ENCODE results near the gene PARP15. TPM values are rescaled to one million over a fixed set of nuclear protein-coding genes. Genes with fewer than 3 reads are reported as not detected.

The PARP15 gene
- total RNA-seq, 1 donor from 2014 or later = 0.09 TPM

- no peak for FAIRE-seq
Observed at GRCh38 chr3:122674339-122674738, 96.9 kb downstream of the PARP15 start.

GRCh38 chr3:122676759-122677158, 99.3 kb downstream of the PARP15 start:
- Histone ChIP-seq H3K4me2 (ENCODE audit: low read length) (no peak overlapping the region), H3K9ac (ENCODE audit: low read length) (no peak overlapping the region), H2AFZ (ENCODE audit: low read depth, low read length) (no peak overlapping the region), H3K4me3 (ENCODE audit: insufficient read depth, low read depth, low read length) (no peak overlapping the region), H3K27me3 (ENCODE audit: insufficient read depth, low read length) (no peaks in the 10 kb centered on the region), H3K79me2 (ENCODE audit: insufficient read depth, low read length) (peaks cover 4% of the 10 kb centered on the region), H3K27ac (ENCODE audit: low read depth, low read length) (no peak overlapping the region), H3K4me1 (ENCODE audit: insufficient read depth, low read length) (peaks cover 26% of the 10 kb centered on the region), H3K9me3 (ENCODE audit: insufficient read depth, low read depth, low read length) (no peaks in the 10 kb centered on the region), H3K36me3 (ENCODE audit: insufficient read depth, low read length) (no peaks in the 10 kb centered on the region), H4K20me1 (ENCODE audit: insufficient read depth, low read length) (no peaks in the 10 kb centered on the region)
- Mint-ChIP-seq H3K27ac (ENCODE audit: unreplicated experiment) (no peak overlapping the region), H3K4me1 (ENCODE audit: low read depth, unreplicated experiment) (peaks cover 20% of the 10 kb centered on the region), H3K36me3 (ENCODE audit: low read depth, unreplicated experiment) (peaks cover 5% of the 10 kb centered on the region), H3K4me3 (ENCODE audit: unreplicated experiment) (no peak overlapping the region), H3K27me3 (ENCODE audit: low read depth, unreplicated experiment) (no peaks in the 10 kb centered on the region), H3K9me3 (ENCODE audit: unreplicated experiment) (no peaks in the 10 kb centered on the region)
- DNase-seq (ENCODE audit: low read depth) (peak; percentile 48), FAIRE-seq (no peak)
- TF ChIP-seq EZH2 (IDR thresholded peaks at IDR 0.05; ENCODE audit: insufficient read depth, low read length) (no peak), CTCF (IDR thresholded peaks at IDR 0.05; ENCODE audit: insufficient read depth, low read depth, low read length) (no peak)

More at GRCh38 chr3:122674339-122674738, 96.9 kb downstream of the PARP15 start:
- no peaks in the 10 kb centered on the region for H3K27me3 ChIP-seq (ENCODE audit: insufficient read depth, low read length)
- Mint-ChIP-seq H3K27me3 (ENCODE audit: low read depth, unreplicated experiment) (no peaks in the 10 kb centered on the region), H3K9me3 (ENCODE audit: unreplicated experiment) (no peaks in the 10 kb centered on the region), H3K36me3 (ENCODE audit: low read depth, unreplicated experiment) (no peaks in the 10 kb centered on the region), H3K4me1 (ENCODE audit: low read depth, unreplicated experiment) (peaks cover 16% of the 10 kb centered on the region), H3K4me3 (ENCODE audit: unreplicated experiment) (no peak overlapping the region), H3K27ac (ENCODE audit: unreplicated experiment) (no peak overlapping the region)
- H3K79me2 ChIP-seq (ENCODE audit: insufficient read depth, low read length) = no peaks in the 10 kb centered on the region
- no peak overlapping the region for H2AFZ ChIP-seq (ENCODE audit: low read depth, low read length)
- DNase-seq (ENCODE audit: low read depth) = no peak
- peaks cover 11% of the 10 kb centered on the region for H3K4me1 ChIP-seq (ENCODE audit: insufficient read depth, low read length)
- TF ChIP-seq EZH2 (IDR thresholded peaks at IDR 0.05; ENCODE audit: insufficient read depth, low read length) = no peak
- TF ChIP-seq CTCF (IDR thresholded peaks at IDR 0.05; ENCODE audit: insufficient read depth, low read depth, low read length) = no peak
- H3K36me3 ChIP-seq (ENCODE audit: insufficient read depth, low read length) = no peaks in the 10 kb centered on the region
- H3K4me2 ChIP-seq (ENCODE audit: low read length) = no peak overlapping the region
- H3K9me3 ChIP-seq (ENCODE audit: insufficient read depth, low read depth, low read length) = no peaks in the 10 kb centered on the region
- H4K20me1 ChIP-seq (ENCODE audit: insufficient read depth, low read length) = no peaks in the 10 kb centered on the region
- no peak overlapping the region for H3K4me3 ChIP-seq (ENCODE audit: insufficient read depth, low read depth, low read length)
- H3K27ac ChIP-seq (ENCODE audit: low read depth, low read length) = no peak overlapping the region
- no peak overlapping the region for H3K9ac ChIP-seq (ENCODE audit: low read length)

- H3K27me3 ChIP-seq (ENCODE audit: insufficient read depth, low read length) = no peaks in the 10 kb centered on the region
- peaks cover 26% of the 10 kb centered on the region for H3K4me1 ChIP-seq (ENCODE audit: insufficient read depth, low read length)
- no peak overlapping the region for H2AFZ ChIP-seq (ENCODE audit: low read depth, low read length)
- H3K27ac ChIP-seq (ENCODE audit: low read depth, low read length) = no peak overlapping the region
- FAIRE-seq (no peak), DNase-seq (ENCODE audit: low read depth) (no peak)
- Mint-ChIP-seq H3K4me1 (ENCODE audit: low read depth, unreplicated experiment) (peaks cover 20% of the 10 kb centered on the region), H3K9me3 (ENCODE audit: unreplicated experiment) (no peaks in the 10 kb centered on the region), H3K27me3 (ENCODE audit: low read depth, unreplicated experiment) (no peaks in the 10 kb centered on the region), H3K4me3 (ENCODE audit: unreplicated experiment) (no peak overlapping the region), H3K27ac (ENCODE audit: unreplicated experiment) (no peak overlapping the region), H3K36me3 (ENCODE audit: low read depth, unreplicated experiment) (peaks cover 6% of the 10 kb centered on the region)
- H3K36me3 ChIP-seq (ENCODE audit: insufficient read depth, low read length) = no peaks in the 10 kb centered on the region
- H3K9me3 ChIP-seq (ENCODE audit: insufficient read depth, low read depth, low read length) = no peaks in the 10 kb centered on the region
- H3K9ac ChIP-seq (ENCODE audit: low read length) = no peak overlapping the region
- H3K4me2 ChIP-seq (ENCODE audit: low read length) = no peak overlapping the region
- H3K4me3 ChIP-seq (ENCODE audit: insufficient read depth, low read depth, low read length) = no peak overlapping the region
- H3K79me2 ChIP-seq (ENCODE audit: insufficient read depth, low read length) = peaks cover 8% of the 10 kb centered on the region
- TF ChIP-seq CTCF (IDR thresholded peaks at IDR 0.05; ENCODE audit: insufficient read depth, low read depth, low read length) (no peak), EZH2 (IDR thresholded peaks at IDR 0.05; ENCODE audit: insufficient read depth, low read length) (no peak)
- H4K20me1 ChIP-seq (ENCODE audit: insufficient read depth, low read length) = no peaks in the 10 kb centered on the region
Observed at GRCh38 chr3:122677216-122677615, 99.8 kb downstream of the PARP15 start.

Data from astrocyte (in vitro differentiated cells and primary cell).